H1 (cell line): Measurements from ENCODE around the gene NLK. TPM values are rescaled to one million over a fixed set of nuclear protein-coding genes. Genes with fewer than 3 reads are reported as not detected.

Source experiments
- CTCF ChIA-PET: fragments of 300-600 bp; sonication (Branson Sonifier 250); formaldehyde crosslinking; loops from one replicate; lab custom pipeline; 2021; ENCODE audit not compliant: partially characterized antibody; lab: Charles Lee
- POLR2A ChIA-PET: fragments of 300-600 bp; sonication (Branson Sonifier 250); formaldehyde crosslinking; loops from one replicate; lab custom pipeline; 2021; ENCODE audit warnings: inconsistent platforms; ENCODE audit not compliant: partially characterized antibody; lab: Charles Lee
- DNase-seq, 2 experiments: peaks; one replicate each; pipeline versions ENCODE4 v3.0.0 to v3.0.0-alpha.2; 2010 to 2022; ENCODE audit warnings: low spot score in 2 of 2, low read depth in 1 of 2, mixed read lengths in 1 of 2
- FAIRE-seq: peaks from 2 replicates; lab custom pipeline; 2011; peaks lifted over from hg19 to GRCh38; lab: Jason Lieb, UNC
- H2AFZ ChIP-seq: 2 replicates; pipeline ENCODE4 v1.8.1; 2012; ENCODE audit warnings: low read length, inconsistent platforms
- H2AK5ac ChIP-seq: 2 replicates; pipeline ENCODE4 v1.6.1; 2013; ENCODE audit warnings: low read depth, low read length
- H2BK120ac ChIP-seq: replicated peaks from 2 replicates; pipeline ENCODE3; 2013; ENCODE audit warnings: low read depth, low read length, inconsistent platforms
- H2BK12ac ChIP-seq: 2 replicates; pipeline ENCODE4 v1.6.1; 2013; ENCODE audit warnings: low read depth, low read length
- H2BK15ac ChIP-seq: 2 replicates; pipeline ENCODE4 v1.6.1; 2013; ENCODE audit warnings: low read length
- H2BK20ac ChIP-seq: 2 replicates; pipeline ENCODE4 v1.6.1; 2013; ENCODE audit warnings: low read length
- H2BK5ac ChIP-seq: 2 replicates; pipeline ENCODE4 v1.6.1; 2013; ENCODE audit warnings: low read depth, low read length
- H3K14ac ChIP-seq: 2 replicates; pipeline ENCODE4 v1.6.1; 2013; ENCODE audit warnings: inconsistent platforms; ENCODE audit not compliant: insufficient read length
- H3K18ac ChIP-seq: 2 replicates; pipeline ENCODE4 v1.6.1; 2013; ENCODE audit warnings: low read length; ENCODE audit errors: extremely low read depth
- H3K23ac ChIP-seq: 2 replicates; pipeline ENCODE4 v1.6.1; 2013; ENCODE audit warnings: inconsistent platforms; ENCODE audit not compliant: insufficient read length
- H3K23me2 ChIP-seq: 2 replicates; pipeline ENCODE4 v1.6.1; 2013; ENCODE audit warnings: low read depth, low read length
- H3K27ac ChIP-seq: 2 replicates; pipeline ENCODE4 v1.6.1; 2011; ENCODE audit warnings: low read depth, low read length, inconsistent platforms
- H3K27me3 ChIP-seq, 4 experiments: replicated peaks in 1 of 4; 1 replicate in 1 of 4; 2 replicates in 3 of 4; pipeline versions ENCODE4 v1.6.1 to v1.8.1; 2011 to 2013; ENCODE audit warnings: low read length in 3 of 4, mild to moderate bottlenecking in 3 of 4, inconsistent platforms in 2 of 4, mixed read lengths in 2 of 4, moderate library complexity in 1 of 4; ENCODE audit not compliant: control insufficient read depth in 3 of 4, insufficient read depth in 3 of 4; ENCODE audit errors: extremely low read depth in 1 of 4
- H3K36me3 ChIP-seq, 4 experiments: 2 replicates each; pipeline versions ENCODE4 v1.6.1 to v1.8.1; 2011 to 2013; ENCODE audit warnings: mild to moderate bottlenecking in 4 of 4, low read length in 3 of 4, moderate library complexity in 2 of 4, control low read depth in 1 of 4, inconsistent platforms in 1 of 4; ENCODE audit not compliant: insufficient read depth in 4 of 4, control insufficient read depth in 2 of 4
- H3K4ac ChIP-seq: replicated peaks from 2 replicates; pipeline ENCODE3; 2013; ENCODE audit warnings: low read length, low read depth, mixed read lengths, inconsistent platforms; ENCODE audit not compliant: insufficient read length
- H3K4me1 ChIP-seq, 4 experiments: replicated peaks in 1 of 4; 1 replicate in 1 of 4; 2 replicates in 3 of 4; pipeline versions ENCODE4 v1.6.1 to v1.8.1; 2011 to 2013; ENCODE audit warnings: low read length in 3 of 4, inconsistent platforms in 2 of 4, mixed read lengths in 1 of 4; ENCODE audit not compliant: insufficient read depth in 4 of 4, control insufficient read depth in 3 of 4
- H3K4me2 ChIP-seq, 2 experiments: 2 replicates each; pipeline versions ENCODE4 v1.6.1 to v1.8.1; 2011 to 2013; ENCODE audit warnings: low read depth in 2 of 2, low read length in 2 of 2, control low read depth in 1 of 2, inconsistent platforms in 1 of 2, mild to moderate bottlenecking in 1 of 2; ENCODE audit not compliant: insufficient read depth in 1 of 2
- H3K4me3 ChIP-seq, 4 experiments: fragments of 200-600, 300-600 bp in 1 of 4; sonication (generic), shearing (Covaris generic), sonication (Bioruptor Twin) in 1 of 4; 2 replicates each; pipeline versions ENCODE4 v1.5.1 to v1.8.1; 2011 to 2016; ENCODE audit warnings: low read length in 4 of 4, low read depth in 3 of 4, control low read depth in 2 of 4, inconsistent platforms in 2 of 4, mild to moderate bottlenecking in 2 of 4, mixed read lengths in 1 of 4, moderate library complexity in 1 of 4; ENCODE audit not compliant: insufficient read depth in 2 of 4; ENCODE audit errors: extremely low read depth in 1 of 4
- H3K56ac ChIP-seq: replicated peaks from 2 replicates; pipeline ENCODE3; 2013; ENCODE audit warnings: low read depth, mild to moderate bottlenecking, mixed read lengths, low read length, inconsistent platforms; ENCODE audit not compliant: insufficient read length
- H3K79me1 ChIP-seq: 2 replicates; pipeline ENCODE4 v1.6.1; 2013; ENCODE audit warnings: low read depth, low read length, control low read depth
- H3K79me2 ChIP-seq, 2 experiments: 2 replicates each; pipeline versions ENCODE4 v1.6.1 to v1.8.1; 2012 to 2013; ENCODE audit warnings: low read length in 2 of 2, mild to moderate bottlenecking in 2 of 2, inconsistent platforms in 1 of 2; ENCODE audit not compliant: insufficient read depth in 2 of 2, control insufficient read depth in 1 of 2
- H3K9ac ChIP-seq, 4 experiments: replicated peaks in 1 of 4; 1 replicate in 1 of 4; 2 replicates in 3 of 4; pipeline versions ENCODE4 v1.6.1 to v1.8.1; 2011 to 2013; ENCODE audit warnings: low read depth in 3 of 4, low read length in 3 of 4, control low read depth in 2 of 4, mild to moderate bottlenecking in 2 of 4, moderate library complexity in 2 of 4, inconsistent platforms in 1 of 4; ENCODE audit errors: extremely low read depth in 1 of 4
- H3K9me3 ChIP-seq, 2 experiments: 2 replicates each; pipeline versions ENCODE4 v1.6.1 to v1.8.1; 2012 to 2013; ENCODE audit warnings: mild to moderate bottlenecking in 2 of 2, moderate library complexity in 2 of 2, control low read depth in 1 of 2, inconsistent platforms in 1 of 2, low read depth in 1 of 2, low read length in 1 of 2, mixed read lengths in 1 of 2; ENCODE audit not compliant: insufficient read depth in 2 of 2
- H4K20me1 ChIP-seq, 2 experiments: replicated peaks in 1 of 2; 2 replicates each; pipeline versions ENCODE3 to v1.8.1; 2011 to 2013; ENCODE audit warnings: inconsistent platforms in 2 of 2, low read length in 2 of 2, mild to moderate bottlenecking in 1 of 2; ENCODE audit not compliant: insufficient read depth in 2 of 2, control insufficient read depth in 1 of 2
- H4K5ac ChIP-seq: 2 replicates; pipeline ENCODE4 v1.6.1; 2013; ENCODE audit warnings: low read length, low read depth, mixed read lengths, inconsistent platforms; ENCODE audit not compliant: insufficient read length
- H4K8ac ChIP-seq: 2 replicates; pipeline ENCODE4 v1.8.0; 2013; ENCODE audit warnings: mild to moderate bottlenecking, moderate library complexity, low read length, inconsistent platforms; ENCODE audit not compliant: insufficient read depth; ENCODE audit errors: extremely low read depth
- H4K91ac ChIP-seq: replicated peaks from 2 replicates; pipeline ENCODE3; 2013; ENCODE audit warnings: low read length, mixed read lengths, inconsistent platforms; ENCODE audit not compliant: insufficient read length
- CTBP2 ChIP-seq: IDR thresholded peaks from 2 replicates; pipeline ENCODE4 v1.7.0; 2011; ENCODE audit warnings: borderline replicate concordance, mild to moderate bottlenecking, moderate library complexity, mixed read lengths, low read length; ENCODE audit not compliant: insufficient read depth, insufficient read length
- HDAC2 ChIP-seq, 2 experiments: fragments of 300-600 bp in 1 of 2; sonication (generic) in 1 of 2; IDR thresholded peaks; 2 replicates each; pipeline ENCODE4 v1.6.1; 2011 to 2012; ENCODE audit warnings: low read depth in 2 of 2, low read length in 2 of 2, mild to moderate bottlenecking in 2 of 2, moderate library complexity in 2 of 2, borderline replicate concordance in 1 of 2, inconsistent platforms in 1 of 2
- NANOG ChIP-seq: IDR thresholded peaks from 2 replicates; pipeline ENCODE4 v1.6.1; 2011; ENCODE audit warnings: low read length, low read depth, mild to moderate bottlenecking, inconsistent platforms; ENCODE audit not compliant: insufficient read depth, poor library complexity, severe bottlenecking
- POU5F1 ChIP-seq: IDR thresholded peaks from 2 replicates; pipeline ENCODE4 v1.6.1; 2011; ENCODE audit warnings: low read depth, mild to moderate bottlenecking, low read length, moderate library complexity
- RAD21 ChIP-seq, 2 experiments: IDR thresholded peaks in 1 of 2; conservative IDR thresholded peaks in 1 of 2; 2 replicates each; pipeline ENCODE4 v1.6.1; 2011; ENCODE audit warnings: low read depth in 2 of 2, low read length in 2 of 2, improper control_type of control experiment in 1 of 2, inconsistent platforms in 1 of 2, mild to moderate bottlenecking in 1 of 2, moderate library complexity in 1 of 2
- RBBP5 ChIP-seq: IDR thresholded peaks from 2 replicates; pipeline ENCODE4 v1.7.1; 2012; ENCODE audit warnings: low read depth, mild to moderate bottlenecking, inconsistent platforms, low read length, moderate library complexity, borderline replicate concordance
- WGBS, 2 experiments: shearing (Covaris generic) in 1 of 2; methylation state at CpG; one replicate each; pipeline versions ENCODE4 v1.1.6 to v1.1.7; 2013 to 2015; ENCODE audit warnings: low lambda C conversion rate in 2 of 2, mixed read lengths in 2 of 2, inconsistent platforms in 1 of 2, low coverage in 1 of 2, missing lambda C conversion rate in 1 of 2; ENCODE audit not compliant: insufficient replicate concordance in 2 of 2, insufficient coverage in 1 of 2, insufficient read length in 1 of 2; ENCODE audit errors: extremely low coverage in 1 of 2, missing lambda C conversion rate in 1 of 2; 5-methylcytosine and 5-hydroxymethylcytosine counted together
- polyA plus RNA-seq, 7 experiments: library from polyadenylated mRNA; depleted of rRNA in 3 of 7; stranded (reverse) in 5 of 7; unstranded in 2 of 7; fragments of >200 nt in 5 of 7; fragments of 200-250 nt in 2 of 7; gene quantifications; 1 replicate in 5 of 7; 2 replicates in 1 of 7; 4 replicates in 1 of 7; pipeline versions ENCODE4 v1.2.1 to v1.2.3, GENCODE V29; 2011 to 2013; ENCODE audit warnings: missing spikeins in 2 of 7, mixed read lengths in 2 of 7
- total RNA-seq: library from RNA; stranded (reverse); fragmentation: NEBNext Ultra II Directional; extraction: Animal tissue kit (Norgen Biotek cat#: 25700); gene quantifications from 2 replicates; pipeline ENCODE4 v1.2.1, GENCODE V29; 2021

The NLK gene
- total and polyA plus RNA-seq, 2 of the 8 experiments (the other 6 are each of a cell fraction or from before 2014, with no cell fraction given), result 30.8 to 49.9 TPM

DNA sequence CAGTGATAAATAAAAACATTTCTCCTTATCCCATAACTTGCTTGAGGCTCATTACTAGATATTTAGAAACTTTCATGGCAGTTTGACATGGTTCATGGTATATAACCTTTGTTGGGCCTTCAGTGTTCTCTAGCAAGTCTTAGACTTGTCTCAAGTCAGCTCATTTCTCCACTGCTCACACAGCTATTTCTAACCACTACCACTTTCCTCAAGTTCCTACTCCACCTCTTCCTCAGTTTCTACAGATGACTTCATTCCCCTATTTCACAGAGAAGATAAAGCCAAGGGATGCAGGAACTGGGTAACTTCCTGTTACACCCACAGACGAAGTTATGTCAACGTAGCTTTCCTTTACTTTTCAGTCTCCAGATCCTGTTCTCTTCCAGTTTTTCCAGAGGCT lies 23.2 kb downstream of the NLK start:
- WGBS, 2 experiments, result 87% methylated on average over 2 of the region's 2 CpGs; no CpG with 5 or more reads in 1 of the 2 experiments
- Histone ChIP-seq H3K79me1 (no peaks in the 10 kb centered on the region; the same call in 1 of the 2 replicates), H3K14ac (no peak overlapping the region), H3K9me3 (no peaks in the 10 kb centered on the region), H4K91ac (no peak overlapping the region), H3K27ac (no peak overlapping the region), H2AK5ac (no peak overlapping the region), H3K9ac (no peak overlapping the region), H2AFZ (no peak overlapping the region), H3K56ac (no peak overlapping the region), H3K23ac (no peak overlapping the region), H3K23me2 (no peaks in the 10 kb centered on the region), H2BK120ac (no peak overlapping the region)
- no peak for DNase-seq
- no peak for TF ChIP-seq CTBP2
- no peak for TF ChIP-seq HDAC2 (IDR thresholded peaks at IDR 0.05; ENCODE audit: borderline replicate concordance in 1 of 2, low read depth in 2 of 2, low read length in 2 of 2)
- TF ChIP-seq POU5F1, result no peak
- TF ChIP-seq NANOG, result no peak
- no peak for TF ChIP-seq RAD21 (IDR thresholded peaks at IDR 0.05 in 1 of 2, conservative IDR thresholded peaks at IDR 0.05 in 1 of 2; ENCODE audit: low read depth in 2 of 2, low read length in 2 of 2)
- TF ChIP-seq RBBP5, result no peak
- TF ChIP-seq, all 59 proteins: peak for 0
- H4K20me1 ChIP-seq, result peaks cover 2 to 4% of the 10 kb centered on the region in 2 experiments
- H3K4me2 ChIP-seq, result no peak overlapping the region
- H2BK12ac ChIP-seq, result no peak overlapping the region
- no peaks in the 10 kb centered on the region for H3K4me1 ChIP-seq
- H4K5ac ChIP-seq, result no peak overlapping the region
- peaks cover 0 to 93% of the 10 kb centered on the region in 2 experiments; a peak in 3 of 4 replicates for H3K79me2 ChIP-seq
- H3K4ac ChIP-seq, result no peak overlapping the region
- H3K36me3 ChIP-seq, result no peaks in the 10 kb centered on the region
- H3K4me3 ChIP-seq, result no peak overlapping the region
- no peak overlapping the region for H2BK5ac ChIP-seq
- no peak overlapping the region for H2BK15ac ChIP-seq
- FAIRE-seq, result no peak
- H2BK20ac ChIP-seq, result no peak overlapping the region
- POLR2A ChIA-PET, result no interaction called here
- no peaks in the 10 kb centered on the region for H3K27me3 ChIP-seq
- no peak overlapping the region for H4K8ac ChIP-seq
- no peak overlapping the region for H3K18ac ChIP-seq
- CTCF ChIA-PET, result interaction anchor here (0.9 to 1.2 kb wide), 2 partner anchors 10 to 12 kb away, joined by 3 read pairs; no protein-coding TSS in a partner anchor
